ENCODE results near the gene EBF4. TPM values are rescaled to one million over a fixed set of nuclear protein-coding genes. Genes with fewer than 3 reads are reported as not detected.

EBF4 gene
- total RNA-seq, 2 donors from 2014 or later = 48.9 to 58.8 TPM

DNA sequence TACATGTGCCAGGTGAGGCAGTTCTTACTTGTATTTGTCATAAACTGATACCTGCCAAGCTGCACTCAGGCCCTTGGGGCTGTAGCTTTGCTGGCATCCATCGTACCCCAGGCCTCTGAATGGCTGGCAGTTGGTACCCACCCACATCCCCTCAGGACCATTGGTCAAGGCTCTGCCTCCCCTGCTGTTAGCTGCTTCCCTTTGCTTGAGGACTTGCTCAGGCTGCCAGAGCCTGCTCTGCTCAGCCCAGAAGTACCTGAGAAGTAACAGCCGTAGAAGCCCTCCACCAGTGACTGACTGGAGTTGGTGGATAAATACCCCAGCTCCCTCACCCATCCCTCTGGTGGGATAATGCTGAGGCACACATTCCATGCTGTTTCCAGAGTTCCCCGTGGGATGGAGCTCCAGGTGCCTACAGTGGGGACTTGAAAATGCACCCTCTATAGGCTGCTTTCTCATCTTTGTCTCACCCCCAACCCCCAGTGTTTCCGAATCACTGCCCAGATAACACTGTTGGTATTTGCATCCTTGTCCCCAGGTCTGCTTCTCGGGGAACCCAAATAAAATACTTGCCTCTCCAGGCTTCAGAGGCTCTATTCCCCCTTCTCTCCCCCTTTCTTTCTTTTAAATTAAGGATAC, 7.3 kb downstream of the EBF4 start:
- 73% methylated on average over 5 of the region's 5 CpGs for WGBS
- H3K4me3 ChIP-seq = no peak overlapping the region
- no peak overlapping the region for H3K27ac ChIP-seq
- no peak for DNase-seq (ENCODE audit: low spot score)
- no peaks in the 10 kb centered on the region for H3K27me3 ChIP-seq (replicated peaks; ENCODE audit: insufficient read depth)
- H3K9me3 ChIP-seq = no peaks in the 10 kb centered on the region
- H3K36me3 ChIP-seq = no peaks in the 10 kb centered on the region
- no peaks in the 10 kb centered on the region for H3K4me1 ChIP-seq (replicated peaks)
- intact Hi-C loops (cut with DNase I) = loop anchor here (10.0 kb wide), 1 partner anchor 145 kb away; the partner anchor contains the start of genes PCED1A and VPS16
- no peak for TF ChIP-seq CTCF (IDR thresholded peaks at IDR 0.05)
- TF ChIP-seq POLR2A (IDR thresholded peaks at IDR 0.05) = no peak
- no peak for TF ChIP-seq POLR2AphosphoS5 (IDR thresholded peaks at IDR 0.05)

DNA sequence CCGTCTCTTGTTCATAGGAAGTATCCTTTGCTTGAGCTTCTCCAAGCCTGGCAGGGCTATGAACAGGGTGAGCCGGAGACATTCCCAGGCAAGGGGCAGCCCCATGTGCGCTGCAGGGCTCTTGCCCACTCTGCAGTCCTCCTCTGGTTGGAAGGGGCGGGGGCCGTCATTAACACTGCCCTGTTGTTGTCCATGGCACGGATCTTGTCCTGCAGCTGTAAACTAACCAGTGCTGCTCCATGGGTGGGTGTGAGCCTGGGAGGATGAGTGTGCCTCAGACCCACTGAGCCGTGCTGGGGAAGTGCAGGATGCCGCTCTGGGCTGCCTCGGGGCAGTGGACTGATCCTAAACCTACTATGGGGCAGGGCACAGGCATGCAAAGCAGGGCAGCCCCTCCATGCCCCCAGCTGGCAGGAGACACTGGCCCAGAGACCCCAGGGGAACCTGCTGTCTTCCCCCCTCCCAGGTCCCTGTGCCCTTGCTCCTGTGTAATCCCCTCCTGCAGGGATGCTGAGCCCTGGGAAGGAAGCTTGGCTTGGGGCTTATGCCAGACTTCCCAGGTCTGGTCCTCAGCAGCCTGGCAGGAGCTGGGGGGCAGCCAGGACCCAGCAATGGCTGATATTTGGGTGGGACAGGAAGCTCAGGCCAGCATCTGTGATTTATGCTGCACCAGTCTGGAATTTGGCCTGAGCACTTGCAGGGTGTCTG, 8.5 kb downstream of the EBF4 start:
- DNase-seq (ENCODE audit: low spot score) = no peak
- intact Hi-C loops (cut with DNase I) = no loop called here
- Histone ChIP-seq H3K27ac (no peak overlapping the region), H3K36me3 (no peaks in the 10 kb centered on the region), H3K27me3 (replicated peaks; ENCODE audit: insufficient read depth) (no peaks in the 10 kb centered on the region), H3K9me3 (no peaks in the 10 kb centered on the region), H3K4me3 (no peak overlapping the region), H3K4me1 (replicated peaks) (no peaks in the 10 kb centered on the region)
- WGBS = 67% methylated on average over 9 of the region's 9 CpGs
- TF ChIP-seq CTCF (IDR thresholded peaks at IDR 0.05) = no peak
- TF ChIP-seq POLR2A (IDR thresholded peaks at IDR 0.05) = no peak
- no peak for TF ChIP-seq POLR2AphosphoS5 (IDR thresholded peaks at IDR 0.05)

DNA sequence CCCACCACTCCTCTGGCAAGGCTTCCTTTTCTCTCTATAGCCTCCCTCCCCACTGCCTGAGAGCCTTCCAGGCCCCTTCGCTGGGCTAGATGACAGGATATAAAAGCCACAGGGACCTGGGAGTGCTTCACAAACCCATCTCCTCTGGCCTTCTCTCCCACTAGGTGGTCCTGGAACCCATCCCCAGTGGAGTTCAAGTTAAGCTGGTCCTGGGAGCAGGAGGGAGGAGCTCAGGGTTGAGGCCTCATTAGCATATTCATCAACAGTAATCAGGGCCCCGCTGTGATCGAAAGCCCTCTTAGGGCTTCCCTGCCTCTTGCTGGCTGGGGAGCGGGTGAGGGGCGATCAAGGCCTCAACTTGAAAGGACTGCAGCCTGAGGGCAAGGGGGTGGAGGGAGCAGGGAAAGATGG, 9.1 kb downstream of the EBF4 start:
- H3K27ac ChIP-seq = no peak overlapping the region
- TF ChIP-seq CTCF (IDR thresholded peaks at IDR 0.05) (no peak), POLR2AphosphoS5 (IDR thresholded peaks at IDR 0.05) (no peak), POLR2A (IDR thresholded peaks at IDR 0.05) (no peak)
- H3K36me3 ChIP-seq = no peaks in the 10 kb centered on the region
- H3K4me3 ChIP-seq = no peak overlapping the region
- intact Hi-C loops (cut with DNase I) = no loop called here
- no peaks in the 10 kb centered on the region for H3K4me1 ChIP-seq (replicated peaks)
- H3K9me3 ChIP-seq = no peaks in the 10 kb centered on the region
- H3K27me3 ChIP-seq (replicated peaks; ENCODE audit: insufficient read depth) = no peaks in the 10 kb centered on the region
- DNase-seq (ENCODE audit: low spot score) = no peak
- 61% methylated on average over 5 of the region's 5 CpGs for WGBS

GRCh38 chr20:2703716-2704475, 11.3 kb downstream of the EBF4 start:
- Histone ChIP-seq H3K4me3 (no peak overlapping the region), H3K4me1 (replicated peaks) (no peaks in the 10 kb centered on the region), H3K27ac (no peak overlapping the region), H3K36me3 (no peaks in the 10 kb centered on the region), H3K9me3 (no peaks in the 10 kb centered on the region), H3K27me3 (replicated peaks; ENCODE audit: insufficient read depth) (no peaks in the 10 kb centered on the region)
- 94% methylated on average over 8 of the region's 8 CpGs for WGBS
- no peak for DNase-seq (ENCODE audit: low spot score)
- TF ChIP-seq CTCF (IDR thresholded peaks at IDR 0.05) (no peak), POLR2AphosphoS5 (IDR thresholded peaks at IDR 0.05) (no peak), POLR2A (IDR thresholded peaks at IDR 0.05) (no peak)
- intact Hi-C loops (cut with DNase I) = no loop called here

All from prostate gland (tissue), 2 donors.